ENCODE results near the gene ERBB4.
"Not testable (repeated sequence)": the region's sequence is repeated elsewhere in the genome, so short reads cannot be mapped to it uniquely, and the experiment has no call there.

Gene ERBB4

GRCh38 chr2:212193803-212194202 lies 344.8 kb downstream of the ERBB4 start:
- DNase-seq (ENCODE audit: low read depth, low spot score) = no peak
- Histone ChIP-seq H3K9me3 (ENCODE audit: control insufficient read depth, insufficient read depth, low read length) (no peaks in the 10 kb centered on the region), H3K36me3 (ENCODE audit: control insufficient read depth, insufficient read depth, low read length) (no peaks in the 10 kb centered on the region), H3K27ac (ENCODE audit: low read length) (no peak overlapping the region), H3K4me3 (ENCODE audit: low read length) (no peak overlapping the region), H3K4me1 (ENCODE audit: control insufficient read depth, insufficient read depth, low read length) (no peaks in the 10 kb centered on the region), H3K27me3 (ENCODE audit: control insufficient read depth, insufficient read depth, low read length) (no peaks in the 10 kb centered on the region)
- no CpG with 5 or more reads among the region's 1 CpG for WGBS (ENCODE audit: insufficient coverage, insufficient read length)

GRCh38 chr2:212193056-212193455 lies 345.5 kb downstream of the ERBB4 start:
- WGBS (ENCODE audit: insufficient coverage, insufficient read length) = no CpG with 5 or more reads among the region's 1 CpG
- no peaks in the 10 kb centered on the region for H3K9me3 ChIP-seq (ENCODE audit: control insufficient read depth, insufficient read depth, low read length)
- H3K27me3 ChIP-seq (ENCODE audit: control insufficient read depth, insufficient read depth, low read length) = no peaks in the 10 kb centered on the region
- no peak for DNase-seq (ENCODE audit: low read depth, low spot score)
- no peaks in the 10 kb centered on the region for H3K36me3 ChIP-seq (ENCODE audit: control insufficient read depth, insufficient read depth, low read length)
- H3K27ac ChIP-seq (ENCODE audit: low read length) = no peak overlapping the region
- no peaks in the 10 kb centered on the region for H3K4me1 ChIP-seq (ENCODE audit: control insufficient read depth, insufficient read depth, low read length)
- H3K4me3 ChIP-seq (ENCODE audit: low read length) = no peak overlapping the region

- H3K4me3 ChIP-seq (ENCODE audit: low read length); H3K36me3 ChIP-seq (ENCODE audit: control insufficient read depth, insufficient read depth, low read length); H3K4me1 ChIP-seq (ENCODE audit: control insufficient read depth, insufficient read depth, low read length); H3K27ac ChIP-seq (ENCODE audit: low read length); DNase-seq (ENCODE audit: low read depth, low spot score); H3K9me3 ChIP-seq (ENCODE audit: control insufficient read depth, insufficient read depth, low read length); H3K27me3 ChIP-seq (ENCODE audit: control insufficient read depth, insufficient read depth, low read length): not testable (repeated sequence)
- no CpG with 5 or more reads among the region's 8 CpGs for WGBS (ENCODE audit: insufficient coverage, insufficient read length)
These were observed 347.2 kb downstream of the ERBB4 start for GRCh38 chr2:212191438-212191837.

GRCh38 chr2:212186166-212186565 lies 352.4 kb downstream of the ERBB4 start:
- no CpG with 5 or more reads among the region's 3 CpGs for WGBS (ENCODE audit: insufficient coverage, insufficient read length)

GRCh38 chr2:212181646-212182045 lies 357.0 kb downstream of the ERBB4 start:
- no peak overlapping the region for H3K27ac ChIP-seq (ENCODE audit: low read length)
- no peak overlapping the region for H3K4me3 ChIP-seq (ENCODE audit: low read length)
- no peaks in the 10 kb centered on the region for H3K36me3 ChIP-seq (ENCODE audit: control insufficient read depth, insufficient read depth, low read length)
- no peak for DNase-seq (ENCODE audit: low read depth, low spot score)
- H3K27me3 ChIP-seq (ENCODE audit: control insufficient read depth, insufficient read depth, low read length) = no peaks in the 10 kb centered on the region
- H3K4me1 ChIP-seq (ENCODE audit: control insufficient read depth, insufficient read depth, low read length) = no peaks in the 10 kb centered on the region
- WGBS (ENCODE audit: insufficient coverage, insufficient read length) = no CpG with 5 or more reads among the region's 1 CpG
- H3K9me3 ChIP-seq (ENCODE audit: control insufficient read depth, insufficient read depth, low read length) = no peaks in the 10 kb centered on the region

More at GRCh38 chr2:212186166-212186565, 352.4 kb downstream of the ERBB4 start:
- Histone ChIP-seq H3K27ac (ENCODE audit: low read length) (no peak overlapping the region), H3K9me3 (ENCODE audit: control insufficient read depth, insufficient read depth, low read length) (no peaks in the 10 kb centered on the region), H3K4me1 (ENCODE audit: control insufficient read depth, insufficient read depth, low read length) (no peaks in the 10 kb centered on the region), H3K27me3 (ENCODE audit: control insufficient read depth, insufficient read depth, low read length) (no peaks in the 10 kb centered on the region), H3K4me3 (ENCODE audit: low read length) (no peak overlapping the region), H3K36me3 (ENCODE audit: control insufficient read depth, insufficient read depth, low read length) (no peaks in the 10 kb centered on the region)
- no peak for DNase-seq (ENCODE audit: low read depth, low spot score)

- no peaks in the 10 kb centered on the region for H3K9me3 ChIP-seq (ENCODE audit: control insufficient read depth, insufficient read depth, low read length)
- no peaks in the 10 kb centered on the region for H3K36me3 ChIP-seq (ENCODE audit: control insufficient read depth, insufficient read depth, low read length)
- no peak overlapping the region for H3K4me3 ChIP-seq (ENCODE audit: low read length)
- H3K27me3 ChIP-seq (ENCODE audit: control insufficient read depth, insufficient read depth, low read length) = no peaks in the 10 kb centered on the region
- no peak overlapping the region for H3K27ac ChIP-seq (ENCODE audit: low read length)
- DNase-seq (ENCODE audit: low read depth, low spot score) = no peak
- WGBS (ENCODE audit: insufficient coverage, insufficient read length) = 100% methylated on average over 1 of the region's 3 CpGs
- no peaks in the 10 kb centered on the region for H3K4me1 ChIP-seq (ENCODE audit: control insufficient read depth, insufficient read depth, low read length)
These were observed 358.1 kb downstream of the ERBB4 start for GRCh38 chr2:212180408-212181083.

GRCh38 chr2:212177724-212178123 lies 360.9 kb downstream of the ERBB4 start:
- Histone ChIP-seq H3K27ac (ENCODE audit: low read length) (no peak overlapping the region), H3K9me3 (ENCODE audit: control insufficient read depth, insufficient read depth, low read length) (no peaks in the 10 kb centered on the region), H3K4me1 (ENCODE audit: control insufficient read depth, insufficient read depth, low read length) (no peaks in the 10 kb centered on the region), H3K36me3 (ENCODE audit: control insufficient read depth, insufficient read depth, low read length) (no peaks in the 10 kb centered on the region), H3K27me3 (ENCODE audit: control insufficient read depth, insufficient read depth, low read length) (no peaks in the 10 kb centered on the region), H3K4me3 (ENCODE audit: low read length) (no peak overlapping the region)
- no CpG with 5 or more reads among the region's 2 CpGs for whole genome bisulfite sequencing (ENCODE audit: insufficient coverage, insufficient read length)
- peak; percentile 7 for DNase-seq (ENCODE audit: low read depth, low spot score)

- no peak for DNase-seq (ENCODE audit: low read depth, low spot score)
- Histone ChIP-seq H3K4me1 (ENCODE audit: control insufficient read depth, insufficient read depth, low read length) (no peaks in the 10 kb centered on the region), H3K36me3 (ENCODE audit: control insufficient read depth, insufficient read depth, low read length) (no peaks in the 10 kb centered on the region), H3K27ac (ENCODE audit: low read length) (no peak overlapping the region), H3K9me3 (ENCODE audit: control insufficient read depth, insufficient read depth, low read length) (no peaks in the 10 kb centered on the region), H3K27me3 (ENCODE audit: control insufficient read depth, insufficient read depth, low read length) (no peaks in the 10 kb centered on the region), H3K4me3 (ENCODE audit: low read length) (no peak overlapping the region)
- no CpG with 5 or more reads among the region's 1 CpG for WGBS (ENCODE audit: insufficient coverage, insufficient read length)
These were observed 362.5 kb downstream of the ERBB4 start for GRCh38 chr2:212176151-212176550.

GRCh38 chr2:212173756-212174510 lies 364.7 kb downstream of the ERBB4 start:
- no peak for DNase-seq (ENCODE audit: low read depth, low spot score)
- no CpG with 5 or more reads among the region's 3 CpGs for WGBS (ENCODE audit: insufficient coverage, insufficient read length)
- Histone ChIP-seq H3K4me3 (ENCODE audit: low read length) (no peak overlapping the region), H3K4me1 (ENCODE audit: control insufficient read depth, insufficient read depth, low read length) (no peaks in the 10 kb centered on the region), H3K9me3 (ENCODE audit: control insufficient read depth, insufficient read depth, low read length) (peaks cover 2% of the 10 kb centered on the region; the same call in 1 of the 2 replicates), H3K36me3 (ENCODE audit: control insufficient read depth, insufficient read depth, low read length) (no peaks in the 10 kb centered on the region), H3K27ac (ENCODE audit: low read length) (no peak overlapping the region), H3K27me3 (ENCODE audit: control insufficient read depth, insufficient read depth, low read length) (no peaks in the 10 kb centered on the region)

GRCh38 chr2:212173331-212173730 lies 365.3 kb downstream of the ERBB4 start:
- no peak overlapping the region for H3K27ac ChIP-seq (ENCODE audit: low read length)
- no peaks in the 10 kb centered on the region for H3K36me3 ChIP-seq (ENCODE audit: control insufficient read depth, insufficient read depth, low read length)
- no peak for DNase-seq (ENCODE audit: low read depth, low spot score)
- WGBS (ENCODE audit: insufficient coverage, insufficient read length) = no CpG with 5 or more reads among the region's 1 CpG
- H3K4me3 ChIP-seq (ENCODE audit: low read length) = no peak overlapping the region
- peaks cover 2% of the 10 kb centered on the region; the same call in 1 of the 2 replicates for H3K9me3 ChIP-seq (ENCODE audit: control insufficient read depth, insufficient read depth, low read length)
- no peaks in the 10 kb centered on the region for H3K4me1 ChIP-seq (ENCODE audit: control insufficient read depth, insufficient read depth, low read length)
- no peaks in the 10 kb centered on the region for H3K27me3 ChIP-seq (ENCODE audit: control insufficient read depth, insufficient read depth, low read length)
